Renal pelvis (tissue), 4 donors: Measurements from ENCODE around the gene CFAP100. TPM values are rescaled to one million over a fixed set of nuclear protein-coding genes. Genes with fewer than 3 reads are reported as not detected.

Experiments used
- DNase-seq: peaks from one replicate; pipeline ENCODE4 v3.0.0-alpha.2; 2013
- polyA plus RNA-seq, 3 donors: library from polyadenylated mRNA; unstranded; fragments of 120-200 nt; gene quantifications; one replicate each; pipeline ENCODE4 v1.2.1, GENCODE V29; 2013; ENCODE audit not compliant: insufficient read length in 3 of 3

The CFAP100 gene
- polyA plus RNA-seq, 3 donors = 1.1 to 1.7 (median 1.5) TPM

- DNase-seq = no peak
These were observed 20.8 kb upstream of the CFAP100 start for GRCh38 chr3:126373682-126374601.

DNA sequence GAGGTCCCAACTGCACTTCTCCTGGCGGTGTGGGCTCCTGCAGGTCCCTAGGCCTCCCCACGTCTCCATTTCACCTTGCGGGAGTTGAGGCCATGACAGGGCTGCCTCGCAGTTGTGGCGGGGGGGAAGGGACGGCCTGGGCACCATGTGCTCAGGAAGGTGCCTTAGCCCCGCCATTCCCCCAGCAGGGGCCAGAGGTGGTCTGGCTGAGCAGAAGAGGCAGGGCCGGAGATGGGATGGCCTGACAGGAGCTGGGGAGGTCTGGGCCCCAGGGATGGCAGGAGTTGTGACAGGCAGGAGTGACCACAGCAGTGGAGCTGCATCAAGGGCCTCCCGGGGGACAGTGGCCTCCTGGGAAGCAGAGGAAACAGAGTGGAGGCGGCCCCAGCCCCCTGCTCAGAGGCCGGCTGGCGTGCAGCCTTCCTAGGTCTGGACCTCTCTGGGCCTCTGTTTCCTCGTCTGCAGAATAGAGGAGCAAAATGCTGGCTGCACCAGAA, 18.8 kb upstream of the CFAP100 start:
- no peak for DNase-seq

GRCh38 chr3:126376444-126376843, 18.3 kb upstream of the CFAP100 start:
- no peak for DNase-seq

GRCh38 chr3:126377211-126377610, 17.5 kb upstream of the CFAP100 start:
- no peak for DNase-seq

- no peak for DNase-seq
These were observed 16.4 kb upstream of the CFAP100 start for GRCh38 chr3:126378341-126378751.

DNA sequence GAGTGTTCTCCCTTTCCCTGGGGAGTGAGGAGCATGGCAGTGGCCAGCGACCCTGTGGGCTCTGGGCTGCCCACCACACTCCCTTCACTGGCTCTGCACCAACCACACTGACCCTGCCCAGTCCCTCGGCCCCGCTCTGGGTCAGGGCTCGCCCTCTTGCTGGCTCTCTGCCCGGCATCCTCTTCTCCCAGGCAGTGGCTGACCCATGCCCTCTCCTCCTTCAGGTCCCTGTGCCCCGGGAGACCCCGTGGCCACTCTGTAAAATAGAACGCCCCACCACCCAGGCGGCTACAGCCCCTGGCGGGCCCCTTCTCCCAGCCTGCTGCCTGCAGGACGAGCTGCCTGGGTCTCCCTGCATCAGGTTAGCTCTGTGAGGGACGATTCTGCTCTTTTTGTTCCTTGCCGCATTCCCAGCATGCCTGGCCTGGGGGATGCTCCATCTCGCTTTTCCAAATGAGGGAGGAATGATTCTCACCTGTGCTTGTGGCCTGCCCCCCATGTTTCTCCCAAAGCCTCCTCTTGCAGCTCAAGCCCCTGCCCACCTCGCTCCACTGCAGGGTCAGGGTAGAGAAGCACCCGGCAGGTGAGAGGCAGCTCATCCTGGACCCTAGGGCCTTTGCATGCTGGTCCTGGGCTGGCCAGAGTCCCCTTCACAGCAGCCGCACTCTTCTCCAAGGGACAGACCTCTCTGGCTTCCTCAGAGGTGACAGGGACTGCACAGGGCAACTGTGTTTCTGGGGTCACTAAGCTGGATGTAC, 14.5 kb upstream of the CFAP100 start:
- DNase-seq = no peak

DNA sequence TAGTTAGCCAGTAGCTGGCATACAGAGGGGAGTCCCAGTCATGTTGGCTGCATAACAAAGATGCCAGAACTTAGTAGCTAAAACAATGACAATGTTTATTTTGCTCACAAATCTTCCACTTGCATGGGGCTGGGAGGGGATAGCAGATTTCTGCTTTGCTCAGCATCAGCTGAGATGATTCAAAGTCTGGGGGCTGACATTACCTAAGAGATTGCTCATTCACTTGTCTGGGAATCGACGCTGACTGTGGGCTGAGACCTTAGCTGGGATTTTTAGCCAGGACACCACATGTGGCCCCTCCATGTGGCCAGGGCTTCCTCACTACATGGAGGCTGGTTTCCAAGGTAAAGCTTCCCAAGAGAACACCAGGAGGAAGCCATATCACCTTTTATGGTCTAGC, 12.7 kb upstream of the CFAP100 start:
- no peak for DNase-seq

- peak; percentile 87 for DNase-seq
These were observed 5.5 kb upstream of the CFAP100 start for GRCh38 chr3:126389112-126389793.

- no peak for DNase-seq
These were observed 4.9 kb upstream of the CFAP100 start for GRCh38 chr3:126389794-126390146.

DNA sequence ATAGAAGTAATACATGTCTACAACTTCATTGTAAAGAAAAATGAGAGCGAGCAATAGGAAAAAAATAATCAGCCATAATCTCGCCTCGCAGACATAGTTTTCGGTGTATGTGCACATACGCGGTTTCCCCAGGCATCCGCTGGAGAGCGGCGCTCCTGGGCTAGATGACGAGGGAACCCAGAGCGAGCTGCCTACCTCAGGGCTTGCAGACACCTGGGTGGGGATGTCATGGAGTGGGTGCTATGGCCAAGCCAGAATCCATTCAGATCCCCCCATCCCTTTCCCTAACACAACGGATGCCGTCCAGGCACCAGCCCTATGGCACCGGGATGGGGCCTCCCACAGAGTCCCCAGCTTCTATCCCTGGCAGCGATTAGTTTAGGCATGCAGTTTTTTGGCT, 4.5 kb upstream of the CFAP100 start:
- DNase-seq = no peak

GRCh38 chr3:126390751-126391150, 4.0 kb upstream of the CFAP100 start:
- DNase-seq = no peak

DNA sequence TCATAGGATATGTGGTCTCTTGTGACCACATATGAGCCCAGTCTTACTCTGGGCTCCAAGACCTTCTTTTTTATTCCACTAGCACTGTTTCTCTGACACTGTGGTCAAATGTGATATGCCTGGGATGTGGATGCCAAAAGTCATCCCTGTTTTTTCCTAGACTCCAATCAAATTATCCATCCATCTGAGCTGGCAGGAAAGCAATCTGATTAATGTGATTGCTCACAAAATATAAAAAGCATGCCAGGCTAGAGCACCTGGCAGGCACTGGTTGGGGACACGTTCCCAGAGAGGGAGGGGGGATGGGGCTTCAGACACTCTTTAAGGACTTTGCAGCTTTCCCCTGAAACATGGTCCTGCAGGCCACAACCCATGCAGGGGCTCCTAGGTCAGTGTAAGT, 3.1 kb upstream of the CFAP100 start:
- DNase-seq = no peak

- DNase-seq = no peak
These were observed 2.5 kb upstream of the CFAP100 start for GRCh38 chr3:126392246-126392645.

GRCh38 chr3:126393563-126393962, 1.1 kb upstream of the CFAP100 start:
- no peak for DNase-seq

DNA sequence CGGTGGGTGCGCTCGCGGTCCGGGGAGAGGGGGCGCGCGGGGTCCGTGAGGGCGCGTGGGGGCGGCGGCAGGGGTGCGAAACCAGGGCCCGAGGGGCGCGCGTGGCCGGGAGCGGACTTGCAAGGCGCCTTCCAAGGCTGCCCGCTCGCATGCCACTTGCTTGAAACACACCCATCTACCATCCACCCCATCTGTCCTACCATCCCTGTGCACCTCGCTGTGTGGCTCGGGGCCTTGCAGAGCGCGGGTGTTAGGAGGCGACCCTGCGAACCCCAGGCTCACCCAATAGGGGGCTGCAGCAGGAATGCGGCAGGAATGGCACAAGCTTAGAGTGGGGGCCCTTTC, 240 bp downstream of the CFAP100 start:
- DNase-seq = no peak

DNA sequence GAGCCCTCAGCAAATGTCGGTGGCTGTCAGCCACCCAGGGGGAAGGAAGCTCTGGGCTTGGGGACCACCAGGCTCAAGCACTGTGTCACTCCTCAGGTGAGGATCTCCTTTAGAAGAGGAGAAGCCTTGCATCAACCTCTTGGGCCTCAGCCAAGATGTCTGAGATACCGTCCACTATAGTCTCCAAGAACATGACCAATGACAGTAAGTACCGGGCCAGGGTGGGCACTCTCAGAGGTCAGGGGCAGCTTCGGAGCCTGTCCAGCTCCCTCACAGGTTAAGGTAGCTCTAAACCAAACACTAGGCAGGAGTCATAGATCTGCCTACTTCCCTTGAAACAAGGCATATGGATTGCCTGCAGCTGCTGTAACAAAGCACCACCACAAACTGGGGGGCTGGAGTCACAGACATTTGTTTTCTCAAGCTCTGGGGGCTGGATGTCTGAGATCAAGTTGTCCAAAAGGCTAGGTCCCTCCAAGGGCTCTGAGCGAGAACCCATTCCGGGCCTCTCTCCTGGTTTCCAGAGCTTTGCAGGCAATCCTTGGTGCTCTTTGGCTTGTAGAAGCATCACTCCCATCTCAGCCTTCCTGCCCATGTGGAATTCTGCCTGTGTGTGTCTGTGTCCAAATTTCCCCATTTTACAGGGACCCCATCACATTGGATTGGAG, 1.3 kb downstream of the CFAP100 start:
- no peak for DNase-seq

GRCh38 chr3:126396536-126396935, 1.8 kb downstream of the CFAP100 start:
- DNase-seq = no peak

DNA sequence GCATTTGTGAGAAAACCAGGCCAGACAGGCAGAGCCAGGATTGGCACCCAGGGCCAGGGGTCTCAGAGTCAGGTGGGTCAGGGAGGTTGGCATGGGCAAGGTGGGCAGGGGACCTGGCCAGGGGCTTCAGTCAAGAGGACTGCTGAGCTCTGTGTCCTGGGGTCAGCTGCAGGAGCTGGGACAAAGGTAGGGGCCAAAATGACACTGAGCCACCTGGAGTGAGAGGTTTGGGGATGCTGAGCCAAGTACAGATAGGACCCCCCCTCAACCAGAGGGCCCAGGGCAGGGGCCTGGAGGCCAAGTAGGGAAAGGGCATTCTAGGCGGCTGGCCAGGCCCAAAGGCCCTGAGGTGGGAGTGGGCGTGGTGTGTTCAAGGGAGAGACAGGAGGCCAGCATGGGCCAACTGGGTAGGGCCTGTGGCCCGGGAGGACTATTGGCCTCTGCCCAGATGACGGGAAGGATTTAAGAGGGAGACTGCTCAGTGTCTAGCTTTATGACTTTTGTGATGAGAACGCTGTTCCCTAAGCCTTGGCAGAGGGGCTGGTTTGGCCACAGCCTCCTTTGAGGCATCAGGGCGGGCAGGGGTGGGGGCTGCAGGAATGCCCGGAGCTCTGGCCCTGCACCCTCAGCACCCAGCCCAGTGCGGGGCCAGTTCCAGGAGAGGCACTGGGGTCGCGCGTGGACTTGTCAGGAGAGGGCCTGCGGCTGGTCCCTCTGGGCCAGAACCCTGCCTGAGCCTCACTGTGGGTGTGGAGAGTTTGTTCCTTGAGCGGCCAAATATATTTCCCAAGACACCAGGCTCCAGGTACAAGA, 3.1 kb downstream of the CFAP100 start:
- no peak for DNase-seq

DNA sequence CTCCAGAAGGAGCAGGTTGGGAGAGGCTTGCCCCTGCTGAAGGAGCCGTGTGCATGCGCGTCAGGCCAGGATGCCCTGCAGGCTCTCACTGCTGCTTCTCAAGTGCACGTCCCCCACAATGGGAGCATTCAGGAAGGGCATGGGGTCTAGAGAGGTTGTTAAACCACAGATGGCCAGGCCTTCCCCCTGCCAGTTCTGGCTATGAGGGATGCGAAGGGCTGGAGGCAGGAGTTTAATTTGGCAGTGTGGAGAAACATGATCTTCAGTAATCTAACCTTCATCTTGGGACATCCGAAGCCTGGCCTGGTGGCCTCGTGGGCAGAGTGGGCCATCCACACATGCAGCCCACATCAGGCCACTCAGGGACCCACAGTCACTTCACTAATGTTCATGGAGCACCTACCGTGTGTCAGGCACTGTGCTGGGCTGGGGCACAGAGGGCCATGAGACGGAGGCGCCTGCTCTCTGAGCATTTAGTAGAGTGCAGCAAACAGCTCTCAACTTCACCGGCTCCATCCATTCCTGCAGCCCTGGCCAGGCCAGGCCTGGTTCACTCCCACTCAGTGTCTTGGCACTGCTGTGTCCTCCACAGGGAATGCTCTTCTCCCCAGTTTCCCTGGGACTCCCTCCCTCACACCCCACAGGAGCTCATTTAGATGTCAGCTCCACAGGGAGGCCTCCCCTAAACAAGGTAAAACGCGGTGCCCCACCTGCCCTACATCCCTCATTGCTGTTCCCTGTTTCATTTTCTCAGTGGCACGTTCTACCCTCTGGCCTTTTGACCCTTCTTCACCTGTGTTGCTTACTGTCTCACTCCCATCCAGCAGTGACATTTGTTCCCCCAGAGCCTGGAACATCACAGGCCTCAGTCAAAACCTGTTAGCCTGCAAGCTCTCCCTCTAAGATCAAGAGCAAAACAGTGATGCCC, 4.0 kb downstream of the CFAP100 start:
- DNase-seq = no peak

DNA sequence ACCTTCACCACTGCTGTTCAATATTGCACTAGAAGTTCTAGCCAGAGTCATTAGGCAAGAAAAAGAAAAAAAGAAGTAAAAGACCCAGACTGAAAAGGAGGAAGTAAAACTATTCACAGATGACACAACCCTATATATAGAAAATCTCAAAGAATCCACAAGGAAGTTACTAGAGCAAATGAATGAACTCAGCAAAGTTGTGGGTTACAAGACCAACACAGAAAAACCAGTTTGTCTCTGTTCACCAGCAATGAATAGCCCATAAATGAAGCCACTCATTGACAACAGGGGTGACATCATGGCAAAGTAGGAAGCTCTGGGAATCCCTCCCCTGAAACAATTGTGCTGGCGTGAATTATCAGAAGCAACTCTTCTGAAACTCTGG, 4.6 kb downstream of the CFAP100 start:
- DNase-seq = no peak
